Skin epidermis (tissue), 12 donors: ENCODE measurements around the gene VKORC1L1.
A peak's percentile ranks its signal among the peaks of the same experiment; 100 is the strongest.
"Not testable (repeated sequence)": the region's sequence is repeated elsewhere in the genome, so short reads cannot be mapped to it uniquely, and the experiment has no call there.

ENCODE experiments used
- H3K27ac ChIP-seq, 21 experiments: fragments of 200-600 bp; sonication (generic) in 11 of 21; one replicate each; pipeline ENCODE4 v1.5.0; 2020; ENCODE audit warnings: mild to moderate bottlenecking in 3 of 21, inconsistent platforms in 2 of 21, moderate library complexity in 2 of 21
- H3K4me3 ChIP-seq, 7 experiments: fragments of 200-600 bp; sonication (generic) in 2 of 7; one replicate each; pipeline ENCODE4 v1.5.0; 2020; ENCODE audit warnings: inconsistent platforms in 2 of 7, mild to moderate bottlenecking in 2 of 7, moderate library complexity in 1 of 7

The VKORC1L1 gene

DNA sequence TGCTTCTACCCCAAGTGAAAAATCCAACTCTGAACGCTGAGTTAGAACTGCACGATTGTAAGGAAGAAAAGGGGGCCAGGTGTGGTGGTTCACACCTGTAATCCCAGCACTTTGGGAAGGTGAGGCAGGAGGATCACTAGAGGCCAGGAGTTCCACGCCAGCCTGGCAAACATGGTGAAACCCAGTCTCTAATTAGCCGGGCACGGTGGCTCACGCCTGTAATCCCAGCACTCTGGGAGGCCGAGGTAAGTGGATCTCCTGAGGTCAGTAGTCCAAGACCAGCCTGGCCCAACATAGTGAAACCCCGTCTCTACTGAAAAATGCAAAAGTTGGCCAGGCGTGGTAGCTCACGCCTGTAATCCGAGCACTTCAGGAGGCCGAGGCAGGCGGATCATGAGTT is 100.1 kb downstream of the VKORC1L1 start:
- Histone ChIP-seq H3K27ac (no peak overlapping the region), H3K4me3 (no peak overlapping the region)

DNA sequence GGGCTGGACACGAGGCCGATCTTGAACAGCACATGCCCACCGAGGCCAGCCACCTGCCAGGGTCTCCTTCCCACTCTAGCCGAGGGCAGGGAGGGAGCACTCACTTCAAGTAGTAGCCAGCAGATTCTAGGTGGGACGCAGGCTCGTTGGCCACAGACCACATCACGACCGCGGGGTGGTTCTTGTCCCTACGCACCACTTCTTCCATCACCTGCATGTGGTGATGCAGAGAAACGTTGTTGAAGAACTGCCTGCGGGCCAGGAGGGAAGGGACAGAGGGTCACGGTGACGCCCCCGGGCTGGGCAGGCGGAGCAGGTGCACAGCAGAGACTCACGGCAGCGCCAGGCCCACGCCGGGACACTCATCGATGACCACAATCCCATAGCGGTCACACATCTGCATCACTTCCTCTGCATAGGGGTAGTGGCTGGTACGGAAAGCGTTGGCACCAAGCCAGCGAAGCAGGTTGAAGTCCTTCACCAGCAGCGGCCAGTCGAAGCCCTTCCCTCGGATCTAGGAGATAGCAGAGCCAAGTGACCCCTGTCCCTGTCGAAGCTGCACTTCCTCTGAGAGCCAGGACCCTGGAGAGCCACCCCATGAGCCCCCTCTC is 101.4 kb downstream of the VKORC1L1 start:
- no peak overlapping the region for H3K4me3 ChIP-seq
- H3K27ac ChIP-seq, result no peak overlapping the region

DNA sequence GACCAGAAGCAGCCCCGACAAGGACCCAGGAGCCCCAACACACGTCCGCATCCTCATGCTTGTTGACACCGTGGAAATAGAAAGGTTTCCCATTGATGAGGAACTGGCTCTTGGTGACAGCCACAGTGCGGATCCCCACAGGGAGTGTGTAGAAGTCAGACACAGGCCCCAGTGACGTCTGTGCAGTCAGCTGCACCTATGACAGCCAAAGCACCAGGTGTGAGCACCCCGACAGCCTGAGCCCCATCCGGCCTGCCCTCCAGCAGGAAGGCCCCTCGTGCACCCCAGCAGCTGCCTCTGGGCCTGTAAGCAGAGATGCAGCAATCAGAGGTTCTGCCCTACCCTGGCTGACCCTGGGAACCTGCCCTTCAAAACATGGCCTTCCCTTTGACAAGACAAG is 102.0 kb downstream of the VKORC1L1 start:
- Histone ChIP-seq H3K4me3 (no peak overlapping the region), H3K27ac (no peak overlapping the region)

DNA sequence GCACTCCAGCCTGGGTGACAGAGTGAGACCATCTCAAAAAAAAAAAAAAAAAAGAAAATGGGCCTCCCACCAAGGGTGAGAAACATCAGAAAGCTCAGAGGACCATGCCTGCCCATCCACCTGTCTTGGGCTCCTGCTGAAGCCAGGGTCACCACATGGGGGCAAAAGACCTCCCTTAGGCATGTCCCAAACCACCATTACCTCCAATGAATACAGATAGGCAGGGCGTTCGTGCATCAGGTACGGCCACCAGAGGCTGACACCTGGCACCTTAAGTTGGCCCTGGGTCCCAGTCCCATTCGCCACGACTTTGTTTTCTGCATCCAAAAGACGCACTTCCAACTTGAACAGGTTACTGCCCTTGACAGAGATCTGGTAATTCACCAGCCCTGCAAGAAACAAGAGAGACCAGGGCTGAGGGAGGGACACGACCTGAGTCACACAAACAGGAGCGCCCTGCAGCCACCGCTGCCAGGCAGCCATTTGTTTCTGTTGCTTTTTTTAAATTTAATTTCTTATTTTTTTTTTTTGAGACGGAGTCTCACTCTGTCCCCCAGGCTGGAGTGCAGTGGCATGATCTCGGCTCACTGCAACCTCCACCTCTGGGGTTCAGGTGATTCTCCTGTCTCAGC is 103.1 kb downstream of the VKORC1L1 start:
- Histone ChIP-seq H3K4me3 (no peak overlapping the region), H3K27ac (no peak overlapping the region)

DNA sequence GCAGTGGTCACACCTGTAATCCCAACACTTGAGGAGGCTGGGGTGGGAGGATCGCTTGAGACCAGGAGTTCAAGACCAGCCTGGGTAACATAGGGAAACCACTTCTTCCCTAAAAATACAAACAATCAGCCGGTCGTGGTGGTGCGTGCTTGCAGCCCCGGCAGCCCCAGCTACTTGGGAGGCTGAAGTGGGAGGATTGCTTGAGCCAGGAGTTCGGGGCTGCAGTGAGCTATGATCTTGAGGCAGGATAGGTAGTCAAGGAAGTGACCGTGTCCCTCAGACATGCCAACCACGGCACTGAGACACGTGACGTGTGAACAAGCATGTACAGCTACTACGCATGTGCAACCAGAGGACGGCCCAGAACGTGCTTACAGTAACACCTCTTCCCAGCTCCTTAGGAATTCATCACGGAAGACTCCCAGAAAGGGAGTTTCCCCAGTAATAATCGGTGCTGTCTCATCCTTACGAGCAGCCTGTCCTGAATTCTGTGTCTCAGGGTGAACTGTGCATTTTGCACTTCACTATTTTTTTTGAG is 103.9 kb downstream of the VKORC1L1 start:
- H3K27ac ChIP-seq, result no peak overlapping the region
- no peak overlapping the region for H3K4me3 ChIP-seq

DNA sequence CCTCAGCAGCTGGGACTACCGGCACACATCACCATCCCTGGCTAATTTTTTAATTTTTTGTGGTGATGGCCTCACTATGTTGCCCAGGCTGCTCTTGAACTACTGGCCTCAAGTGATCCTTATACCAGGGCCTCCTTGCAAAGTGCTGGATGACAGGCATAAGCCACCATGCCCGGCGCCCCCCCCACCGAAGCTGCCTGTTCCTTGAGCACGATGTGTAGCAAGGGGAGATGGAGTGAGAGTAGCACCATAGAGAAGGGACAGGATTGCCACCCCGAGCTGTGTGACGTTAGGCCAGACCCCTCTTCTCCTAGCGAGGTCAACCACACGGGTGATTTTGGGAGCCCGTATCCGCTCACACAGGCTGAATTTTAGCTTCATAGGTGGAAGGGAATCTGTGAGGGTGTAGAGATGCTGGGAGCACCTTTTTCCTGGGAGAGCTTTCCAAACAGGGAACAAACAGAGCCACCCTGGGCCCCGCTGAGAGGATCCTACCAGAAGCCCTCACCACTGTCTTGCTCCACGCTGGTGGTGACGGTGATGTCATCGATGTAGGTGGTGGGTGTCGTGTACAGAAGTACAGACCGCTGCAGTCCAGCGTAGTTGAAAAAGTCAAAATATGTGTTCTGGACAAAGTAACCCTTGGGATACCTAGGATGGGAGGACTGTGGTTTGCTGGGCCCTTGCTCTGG is 106.2 kb downstream of the VKORC1L1 start:
- peak overlapping the region in 1 of 21 experiments; percentile 15 for H3K27ac ChIP-seq
- no peak overlapping the region for H3K4me3 ChIP-seq

DNA sequence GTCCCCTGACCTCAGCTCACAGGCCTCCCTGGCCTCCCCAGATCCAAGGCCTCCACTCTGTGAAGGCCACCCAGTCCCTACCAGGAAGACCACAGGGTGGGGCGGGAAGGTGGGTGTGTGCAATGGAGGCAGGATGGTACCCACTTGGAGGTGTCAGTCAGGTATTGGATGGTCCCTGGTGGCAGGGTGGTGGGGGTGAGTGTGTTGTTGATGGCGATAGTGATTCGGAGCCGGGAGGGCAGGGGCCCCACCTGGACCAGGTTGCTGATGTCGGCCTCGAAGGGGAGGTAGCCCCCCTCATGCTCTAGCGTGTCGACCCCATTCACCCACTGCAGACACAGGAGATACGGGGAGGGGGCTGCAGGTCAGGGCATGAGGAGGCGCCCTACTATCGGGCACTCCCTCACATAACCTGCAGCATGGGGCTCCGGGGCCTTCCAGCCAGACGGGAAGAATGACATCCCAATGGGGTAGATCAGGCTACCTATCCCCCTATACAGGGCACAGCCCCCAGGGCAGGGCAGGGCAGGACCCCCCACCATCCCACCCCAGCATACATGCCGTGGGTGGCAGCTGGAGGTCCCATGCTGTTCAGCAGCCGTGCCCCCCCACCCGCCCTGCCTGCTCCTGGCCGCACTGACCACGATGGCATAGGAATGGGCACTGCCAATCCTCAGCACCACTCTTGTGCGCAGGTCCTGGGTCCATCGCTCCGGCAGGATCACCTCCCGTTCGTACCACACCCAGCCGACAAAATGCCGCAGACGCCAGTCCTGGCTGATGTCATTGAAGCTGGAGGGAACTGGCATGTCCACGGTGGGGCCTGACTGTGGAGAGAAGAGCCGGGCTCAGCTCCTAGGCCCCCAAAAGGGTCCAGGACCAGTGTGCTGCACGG is 107.0 kb downstream of the VKORC1L1 start:
- Histone ChIP-seq H3K27ac (peak overlapping the region in 12 of 21 experiments; percentile 11 to 95 (median 60)), H3K4me3 (no peak overlapping the region)

DNA sequence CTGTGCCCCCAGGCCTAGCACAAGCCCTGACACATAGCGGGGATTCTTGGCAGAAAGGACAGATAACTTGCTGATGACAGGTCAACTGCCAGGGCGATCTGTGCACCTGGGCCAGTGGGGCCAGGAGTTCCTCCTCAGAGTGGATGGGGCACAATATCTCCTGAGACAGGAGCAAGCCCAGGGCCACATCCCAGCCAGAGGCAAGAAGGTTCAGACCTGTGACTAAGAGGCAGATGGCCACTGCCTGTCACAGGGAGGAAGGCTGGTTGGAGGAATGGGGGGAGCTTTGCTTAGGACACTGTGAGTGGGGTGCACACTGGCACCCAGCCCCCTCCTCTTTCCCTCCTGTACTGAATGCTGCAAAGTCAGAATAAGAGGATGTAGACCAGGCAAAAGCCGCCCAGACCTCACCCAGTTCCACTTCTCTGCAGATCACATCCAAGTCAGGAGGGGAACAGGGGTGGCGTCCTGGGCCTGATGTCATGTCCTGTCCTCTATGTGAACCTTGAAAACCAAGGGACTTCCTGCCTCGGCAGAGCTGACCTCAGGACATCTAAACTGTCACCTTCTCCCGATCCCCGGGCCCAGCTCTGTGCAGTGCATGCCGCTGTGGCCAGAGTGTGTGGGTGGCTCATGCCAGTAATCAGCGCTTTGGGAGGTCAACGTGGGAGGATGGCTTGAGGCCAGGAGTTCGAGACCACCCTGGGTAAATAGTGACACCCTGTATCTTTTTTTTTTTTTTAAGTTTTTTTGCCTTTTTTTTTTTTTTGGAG is 107.8 kb downstream of the VKORC1L1 start:
- H3K27ac ChIP-seq, result peak overlapping the region in 15 of 21 experiments; percentile 11 to 95 (median 88)

DNA sequence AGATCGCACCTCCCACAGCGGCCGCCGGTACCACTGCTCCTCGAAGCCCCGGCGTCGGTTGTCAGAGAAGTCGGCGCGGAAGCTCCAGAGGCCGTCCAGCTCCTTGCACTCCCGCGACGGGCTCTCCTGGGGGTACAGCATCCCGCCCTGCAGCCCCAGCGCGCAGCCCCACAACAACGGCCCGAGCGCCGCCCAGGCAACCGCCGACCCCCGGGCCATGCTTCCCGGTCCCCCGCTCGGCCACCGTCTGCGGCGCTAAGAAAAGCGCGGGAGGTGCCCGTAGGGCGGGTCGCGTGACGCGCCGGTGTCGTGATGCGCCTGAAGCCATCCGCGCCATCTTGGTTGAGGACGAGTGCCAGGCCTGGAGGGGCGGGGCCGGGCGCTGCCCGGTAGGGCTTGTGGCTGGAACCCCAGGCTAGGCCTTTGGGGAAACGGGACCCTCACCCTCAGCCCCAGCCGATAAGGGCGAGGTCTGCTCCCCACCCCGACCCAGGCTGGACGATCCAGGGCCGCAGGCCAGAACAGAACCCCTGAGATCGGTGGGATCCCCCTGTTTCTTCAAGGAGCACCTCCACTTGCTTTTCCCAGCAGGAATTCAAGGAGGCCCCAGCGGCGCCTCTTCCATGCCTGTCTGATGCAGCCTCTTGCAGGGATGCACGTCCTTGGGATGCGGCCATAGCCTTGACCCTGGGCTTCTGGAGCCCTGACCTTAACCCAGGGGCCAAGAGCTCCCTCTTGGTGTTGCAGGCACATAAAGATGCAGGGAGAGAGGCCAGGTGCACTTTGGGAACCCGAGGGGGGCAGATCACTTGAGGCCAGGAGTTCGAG is 109.3 kb downstream of the VKORC1L1 start, which contains the start of gene GUSB:
Gene GUSB (minus strand): TSS at position 249 of the 828 bp plus-strand sequence. CDS start 30 bp downstream, at position 219.
- Histone ChIP-seq H3K27ac (peak within 1 kb of the TSS in 20 of 21 experiments; percentile 76 to 95 (median 88)), H3K4me3 (peak within 1 kb of the TSS; percentile 67 to 94 (median 85))

More for the DNA sequence above, 107.8 kb downstream of the VKORC1L1 start:
- H3K4me3 ChIP-seq, result peak overlapping the region; percentile 67 to 94 (median 85)

DNA sequence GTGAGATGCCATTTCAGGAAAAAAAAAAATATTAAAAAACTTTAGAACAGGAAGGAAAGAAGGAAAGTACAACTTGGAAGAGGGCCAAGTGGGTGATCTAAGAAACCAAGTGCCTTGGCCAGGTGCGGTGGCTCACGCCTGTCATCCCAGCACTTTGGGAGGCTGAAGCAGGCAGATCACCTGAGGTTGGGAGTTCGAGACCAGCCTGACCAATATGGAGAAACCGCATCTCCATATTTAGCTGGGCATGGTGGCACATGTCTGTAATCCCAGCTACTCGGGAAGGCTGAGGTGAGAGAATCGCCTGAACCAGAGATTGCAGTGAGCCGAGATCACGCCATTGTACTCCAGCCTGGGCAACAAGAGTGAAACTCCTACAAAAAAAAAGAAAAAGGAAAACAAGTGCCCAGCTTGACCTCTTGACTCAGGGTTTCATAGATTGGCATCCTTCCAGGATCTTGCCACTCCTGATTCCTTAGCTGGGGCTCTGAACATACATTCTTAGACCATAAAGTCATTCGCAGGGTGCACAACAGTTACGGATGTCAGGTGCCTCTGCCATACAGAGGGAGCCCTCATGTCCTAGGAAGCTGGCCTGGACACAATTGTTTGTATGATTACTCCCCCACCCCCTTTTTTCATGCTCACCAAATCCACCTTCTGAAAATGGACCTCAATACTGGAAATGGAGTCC is 111.2 kb downstream of the VKORC1L1 start:
- no peak overlapping the region for H3K4me3 ChIP-seq
- H3K27ac ChIP-seq, result no peak overlapping the region

DNA sequence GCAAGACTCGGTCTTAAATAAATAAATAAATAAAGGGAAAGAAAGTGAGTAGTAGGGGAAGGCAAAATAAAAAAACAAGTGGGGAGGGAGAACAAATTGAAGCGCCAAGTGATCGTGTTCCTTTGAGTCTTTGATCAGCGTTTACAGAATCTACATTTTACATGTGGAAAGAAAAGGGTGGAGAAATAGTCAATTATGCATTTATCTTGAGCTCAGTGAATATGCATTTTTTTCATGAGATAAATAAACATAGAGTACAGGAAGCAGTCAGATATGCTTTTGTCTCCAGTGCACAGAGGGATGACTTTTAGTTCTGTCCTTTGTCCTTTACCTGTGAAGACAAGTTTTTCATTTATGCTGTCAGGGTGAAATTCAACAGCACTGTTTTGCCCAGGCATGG is 115.2 kb downstream of the VKORC1L1 start:
- Histone ChIP-seq H3K4me3 (no peak overlapping the region), H3K27ac (no peak overlapping the region)

DNA sequence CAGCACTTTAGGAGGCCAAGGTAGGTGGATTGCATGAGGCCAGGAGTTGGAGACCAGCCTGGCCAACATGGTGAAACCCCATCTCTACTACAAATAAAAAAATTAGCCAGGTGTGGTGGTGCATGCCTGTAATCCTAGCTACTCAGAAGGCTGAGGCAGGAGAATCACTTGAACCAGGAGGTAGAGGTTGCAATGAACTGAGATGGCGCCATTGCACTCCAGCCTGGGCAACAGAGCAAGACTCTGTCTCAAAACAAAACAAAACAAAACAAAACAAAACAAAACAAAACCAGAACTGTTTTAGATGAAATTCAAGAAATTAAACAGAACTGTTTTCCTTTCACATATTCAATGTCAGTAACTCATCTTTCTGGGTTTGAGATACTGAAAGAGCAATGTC is 115.6 kb downstream of the VKORC1L1 start:
- not testable (repeated sequence) for H3K27ac ChIP-seq, H3K4me3 ChIP-seq

DNA sequence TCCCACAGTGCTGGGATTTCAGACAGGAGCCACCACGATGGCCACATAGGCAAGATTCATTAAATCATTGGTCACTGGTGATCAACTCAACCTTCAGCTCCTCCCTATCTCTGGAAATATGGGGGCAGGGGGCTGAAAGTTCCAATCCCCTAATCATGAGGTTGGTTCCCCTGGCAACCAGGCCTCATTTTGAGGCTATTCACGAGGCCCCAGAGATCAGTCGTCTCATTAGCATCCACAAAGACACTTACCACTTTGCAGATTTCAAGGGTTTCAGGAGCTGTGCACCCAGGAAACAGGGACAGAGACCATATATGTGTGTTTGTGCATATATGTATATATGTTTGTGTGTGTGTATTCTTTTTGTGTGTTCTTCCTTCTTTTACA is 116.8 kb downstream of the VKORC1L1 start:
- Histone ChIP-seq H3K4me3 (no peak overlapping the region), H3K27ac (no peak overlapping the region)

DNA sequence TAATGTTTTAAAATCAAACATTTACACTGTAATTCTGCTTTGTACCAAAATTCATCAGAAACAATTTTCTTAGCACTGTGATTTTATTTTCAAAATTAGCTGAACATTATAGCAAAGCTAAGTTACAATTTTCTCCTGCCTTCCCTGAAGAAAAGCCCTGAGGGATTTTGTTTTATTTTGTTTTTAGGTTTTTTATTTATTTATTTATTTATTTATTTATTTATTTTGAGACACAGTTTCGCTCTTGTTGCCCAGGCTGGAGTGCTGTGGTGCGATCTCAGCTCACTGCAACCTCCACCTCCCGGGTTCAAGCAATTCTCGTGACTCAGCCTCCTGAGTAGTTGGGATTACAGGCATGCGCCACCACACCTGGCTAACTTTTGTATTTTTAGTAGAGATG is 119.0 kb downstream of the VKORC1L1 start:
- H3K27ac ChIP-seq, H3K4me3 ChIP-seq: not testable (repeated sequence)

DNA sequence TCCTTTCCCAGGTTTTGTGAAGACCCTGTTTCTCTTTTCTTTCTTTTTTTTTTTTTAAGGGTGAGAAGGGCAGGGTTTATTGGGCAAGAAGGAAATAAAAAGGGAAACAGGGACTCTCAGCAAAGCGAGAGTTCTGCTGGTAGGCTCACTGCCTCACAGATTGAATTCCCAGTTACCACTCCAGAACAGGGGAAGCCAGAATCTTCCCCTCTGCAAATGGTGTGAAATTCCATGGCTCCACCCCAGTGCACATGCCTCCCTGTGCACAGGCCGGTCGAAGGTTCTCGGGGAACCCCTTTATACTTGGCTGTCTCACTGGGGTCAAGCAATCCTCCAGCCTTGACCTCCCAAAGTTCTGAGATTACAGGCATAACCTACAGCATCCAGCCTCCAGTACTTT is 119.7 kb downstream of the VKORC1L1 start:
- Histone ChIP-seq H3K4me3 (no peak overlapping the region), H3K27ac (no peak overlapping the region)

DNA sequence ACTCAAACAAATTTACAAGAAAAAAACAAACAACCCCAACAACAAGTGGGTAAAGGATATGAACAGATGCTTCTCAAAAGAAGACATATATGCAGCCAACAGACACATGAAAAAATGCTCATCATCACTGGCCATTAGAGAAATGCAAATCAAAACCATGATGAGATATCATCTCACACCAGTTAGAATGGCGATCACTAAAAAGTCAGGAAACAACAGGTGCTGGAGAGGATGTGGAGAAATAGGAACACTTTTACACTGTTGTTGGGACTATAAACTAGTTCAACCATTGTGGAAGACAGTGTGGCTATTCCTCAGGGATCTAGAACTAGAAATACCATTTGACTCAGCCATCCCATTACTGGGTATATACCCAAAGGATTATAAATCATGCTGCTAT is 122.1 kb downstream of the VKORC1L1 start:
- not testable (repeated sequence) for H3K27ac ChIP-seq, H3K4me3 ChIP-seq

DNA sequence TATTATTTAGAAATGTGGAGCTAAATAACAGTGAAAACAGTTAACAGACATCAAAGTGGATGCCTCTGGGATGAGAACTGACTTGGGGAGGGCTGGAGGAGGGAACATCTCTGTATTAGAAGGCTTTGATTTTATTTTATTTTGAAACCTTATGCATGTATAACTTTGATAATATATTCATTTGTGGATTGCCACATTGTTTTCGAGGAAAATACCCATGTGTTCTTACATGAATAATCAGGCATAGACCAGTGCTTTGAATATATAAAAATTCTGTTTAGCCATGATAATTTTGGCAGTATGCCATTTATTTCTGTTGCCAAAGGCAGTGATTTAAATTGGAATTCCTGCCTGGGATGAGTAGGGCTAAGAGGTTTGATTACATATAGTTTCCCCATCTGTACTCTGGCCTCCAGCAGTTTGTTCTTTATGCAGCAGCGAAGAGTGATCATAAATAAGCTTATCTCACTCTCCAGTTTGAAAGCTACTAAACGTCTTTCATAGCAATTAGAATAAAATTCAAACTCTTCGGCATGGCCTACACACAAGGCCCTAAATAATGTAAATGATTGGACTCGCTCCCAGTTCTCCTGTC is 128.0 kb downstream of the VKORC1L1 start:
- not testable (repeated sequence) for H3K27ac ChIP-seq, H3K4me3 ChIP-seq
